Keratinocyte (primary cell): ENCODE measurements around the gene VEGFB.

ENCODE experiments used
- EZH2 ChIP-seq: IDR thresholded peaks from one replicate; pipeline ENCODE4 v1.6.1; 2012; ENCODE audit warnings: inconsistent platforms, mild to moderate bottlenecking, low read length, moderate library complexity
- TF ChIP-seq, protein P1 (sequence below), 3 experiments: IDR thresholded peaks in 1 of 3; conservative IDR thresholded peaks in 1 of 3; optimal IDR thresholded peaks in 1 of 3; 2 replicates in 2 of 3; 3 replicates in 1 of 3; pipeline versions ENCODE3 to v1.5.1; 2011; ENCODE audit warnings: low read length in 3 of 3, mild to moderate bottlenecking in 3 of 3, moderate library complexity in 2 of 3, control low read depth in 1 of 3, inconsistent platforms in 1 of 3; ENCODE audit not compliant: insufficient read depth in 2 of 3; ENCODE audit errors: extremely low read depth in 1 of 3

DNA sequence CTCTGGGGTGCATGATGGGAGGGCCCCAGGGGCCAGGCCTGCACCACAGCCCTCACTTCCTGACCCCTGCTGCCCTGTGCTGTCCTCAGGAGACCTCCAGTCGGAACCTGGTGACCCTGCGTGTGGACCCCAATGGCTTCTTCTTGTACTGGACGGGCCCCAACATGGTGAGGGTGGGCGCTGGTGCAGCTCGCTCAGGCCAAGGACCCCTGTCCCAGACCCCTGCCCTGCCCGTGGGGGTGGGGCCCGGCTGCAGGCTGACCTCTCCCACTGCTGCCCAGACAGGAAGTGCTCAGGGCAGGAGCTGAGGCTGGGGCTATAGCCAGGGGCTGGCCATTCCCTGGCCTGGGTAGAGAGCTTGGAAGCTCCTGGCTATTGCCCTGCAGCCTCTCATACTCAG, 19.9 kb downstream of the VEGFB start:
- TF ChIP-seq, protein P1, sequence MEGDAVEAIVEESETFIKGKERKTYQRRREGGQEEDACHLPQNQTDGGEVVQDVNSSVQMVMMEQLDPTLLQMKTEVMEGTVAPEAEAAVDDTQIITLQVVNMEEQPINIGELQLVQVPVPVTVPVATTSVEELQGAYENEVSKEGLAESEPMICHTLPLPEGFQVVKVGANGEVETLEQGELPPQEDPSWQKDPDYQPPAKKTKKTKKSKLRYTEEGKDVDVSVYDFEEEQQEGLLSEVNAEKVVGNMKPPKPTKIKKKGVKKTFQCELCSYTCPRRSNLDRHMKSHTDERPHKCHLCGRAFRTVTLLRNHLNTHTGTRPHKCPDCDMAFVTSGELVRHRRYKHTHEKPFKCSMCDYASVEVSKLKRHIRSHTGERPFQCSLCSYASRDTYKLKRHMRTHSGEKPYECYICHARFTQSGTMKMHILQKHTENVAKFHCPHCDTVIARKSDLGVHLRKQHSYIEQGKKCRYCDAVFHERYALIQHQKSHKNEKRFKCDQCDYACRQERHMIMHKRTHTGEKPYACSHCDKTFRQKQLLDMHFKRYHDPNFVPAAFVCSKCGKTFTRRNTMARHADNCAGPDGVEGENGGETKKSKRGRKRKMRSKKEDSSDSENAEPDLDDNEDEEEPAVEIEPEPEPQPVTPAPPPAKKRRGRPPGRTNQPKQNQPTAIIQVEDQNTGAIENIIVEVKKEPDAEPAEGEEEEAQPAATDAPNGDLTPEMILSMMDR (optimal IDR thresholded peaks at IDR 0.05 in 1 of 3, IDR thresholded peaks at IDR 0.05 in 1 of 3, conservative IDR thresholded peaks at IDR 0.05 in 1 of 3; ENCODE audit: extremely low read depth in 1 of 3, insufficient read depth in 2 of 3, low read length in 3 of 3) = no peak
- TF ChIP-seq EZH2 = no peak
